ENCODE measurements around the gene AGAP1. TPM values are rescaled to one million over a fixed set of nuclear protein-coding genes. Genes with fewer than 3 reads are reported as not detected.

Gene AGAP1
- total RNA-seq, 1 donor from 2014 or later = 20.4 TPM

DNA sequence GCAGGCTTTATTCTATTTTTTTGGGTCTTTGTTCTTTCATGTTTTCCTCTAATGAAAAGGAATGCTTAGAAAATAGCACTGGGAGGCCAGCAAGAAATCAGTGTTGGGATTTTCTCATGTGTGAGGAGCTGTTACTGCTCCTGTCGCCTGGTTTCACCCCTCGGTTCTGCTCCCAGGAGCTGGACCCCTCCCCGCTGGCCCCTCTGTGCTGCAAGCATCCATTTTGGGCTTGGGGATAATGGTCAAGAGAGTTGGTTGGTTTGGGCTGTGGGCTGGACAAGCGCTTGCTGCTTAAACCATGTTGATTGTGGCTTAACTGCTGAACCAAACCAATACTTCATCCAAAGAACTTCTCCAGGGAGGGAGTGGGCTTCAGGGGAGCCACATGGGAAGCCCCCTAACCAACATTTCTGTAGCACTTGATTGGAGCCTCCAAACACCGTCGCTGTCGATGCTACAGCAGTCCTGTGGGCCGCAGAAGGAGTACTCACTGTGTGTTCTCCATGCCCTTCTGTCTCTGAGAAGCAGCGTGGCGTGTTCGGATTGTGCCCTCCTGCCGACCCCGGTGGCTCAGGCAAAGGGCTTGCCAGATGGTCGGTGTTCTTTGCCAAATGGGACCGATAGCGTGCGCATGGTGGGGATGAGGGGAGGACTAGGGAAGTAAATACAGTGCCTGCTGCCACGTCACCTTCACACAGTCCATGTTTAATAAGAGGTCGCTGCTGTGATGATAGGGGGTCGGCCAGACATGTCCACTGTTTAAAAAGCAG, 40.0 kb downstream of the AGAP1 start:
- Mint-ChIP-seq H3K36me3 (peaks cover 9% of the 10 kb centered on the region), H3K27me3 (ENCODE audit: insufficient read depth, low read depth) (peaks cover 9% of the 10 kb centered on the region), H3K9me3 (peaks cover 13% of the 10 kb centered on the region), H3K27ac (peak overlapping the region; percentile 33), H3K4me1 (peaks cover 52% of the 10 kb centered on the region), H3K4me3 (no peak overlapping the region)
- Histone ChIP-seq H3K9me3 (ENCODE audit: low read depth) (no peaks in the 10 kb centered on the region), H3F3A (ENCODE audit: low read depth) (no peaks in the 10 kb centered on the region), H3K9ac (no peak overlapping the region), H3K4me1 (peaks cover 7% of the 10 kb centered on the region), H3K4me2 (no peak overlapping the region), H3K4me3 (no peak overlapping the region), H3K27me3 (no peaks in the 10 kb centered on the region), H4K20me1 (ENCODE audit: low read depth) (peaks cover 68% of the 10 kb centered on the region), H3K79me2 (ENCODE audit: low read depth) (peaks cover 94% of the 10 kb centered on the region), H3K36me3 (no peaks in the 10 kb centered on the region), H3K27ac (no peak overlapping the region), H2AFZ (replicated peaks) (no peak overlapping the region)
- TF ChIP-seq EZH2 (IDR thresholded peaks at IDR 0.05) = no peak
- TF ChIP-seq EZH2phosphoT487 (IDR thresholded peaks at IDR 0.05) = no peak
- no peak for TF ChIP-seq CTCF (IDR thresholded peaks at IDR 0.05)
- no peak for DNase-seq (ENCODE audit: low spot score)

DNA sequence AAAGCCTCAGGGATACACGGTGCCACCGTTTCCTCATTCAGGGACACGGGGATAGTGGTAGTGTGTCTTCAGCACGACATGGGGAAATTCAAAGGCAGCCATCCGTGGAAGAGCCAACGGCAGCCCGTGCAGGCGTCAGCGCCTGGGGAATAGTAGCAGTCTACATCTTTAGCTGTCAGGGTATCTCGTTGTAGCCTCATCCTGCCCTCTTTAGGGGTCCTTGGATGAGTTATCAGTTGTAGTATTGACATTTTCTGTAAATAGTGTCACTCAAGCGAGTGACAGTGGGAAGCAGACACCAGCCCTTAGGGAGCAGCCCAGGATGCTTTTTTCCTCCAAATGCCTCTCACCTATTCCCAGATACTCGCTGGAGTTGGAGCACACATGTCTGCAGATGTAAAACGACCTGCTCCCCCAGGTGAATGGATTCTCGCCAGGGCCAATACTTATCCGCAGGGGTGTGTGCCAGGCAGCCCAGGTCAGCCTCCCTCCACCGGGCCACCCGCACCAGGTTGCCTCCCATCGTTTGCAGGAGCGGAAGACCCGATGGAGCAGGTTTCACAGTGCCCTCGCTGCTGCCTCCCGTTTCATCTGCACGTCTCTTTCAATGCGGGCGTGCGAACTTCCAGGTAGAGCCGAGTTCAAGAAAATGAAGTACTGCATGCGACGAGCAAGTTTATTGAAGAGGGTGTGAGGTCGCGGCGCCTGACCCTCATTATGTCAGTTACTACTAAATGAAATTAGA, 41.0 kb downstream of the AGAP1 start:
- H3K4me1 Mint-ChIP-seq = peaks cover 55% of the 10 kb centered on the region
- Histone ChIP-seq H3K9ac (no peak overlapping the region), H3K4me1 (peaks cover 7% of the 10 kb centered on the region), H3K27ac (no peak overlapping the region), H3K4me2 (no peak overlapping the region), H3K36me3 (no peaks in the 10 kb centered on the region), H3K4me3 (no peak overlapping the region), H3K27me3 (no peaks in the 10 kb centered on the region), H4K20me1 (ENCODE audit: low read depth) (peaks cover 79% of the 10 kb centered on the region), H3K79me2 (ENCODE audit: low read depth) (peaks cover 93% of the 10 kb centered on the region), H2AFZ (replicated peaks) (no peak overlapping the region), H3K9me3 (ENCODE audit: low read depth) (no peaks in the 10 kb centered on the region), H3F3A (ENCODE audit: low read depth) (no peaks in the 10 kb centered on the region)
- no peak overlapping the region for H3K4me3 Mint-ChIP-seq
- no peak for DNase-seq (ENCODE audit: low spot score)
- peaks cover 9% of the 10 kb centered on the region for H3K27me3 Mint-ChIP-seq (ENCODE audit: insufficient read depth, low read depth)
- TF ChIP-seq EZH2 (IDR thresholded peaks at IDR 0.05) (no peak), EZH2phosphoT487 (IDR thresholded peaks at IDR 0.05) (no peak), CTCF (IDR thresholded peaks at IDR 0.05) (no peak)
- H3K27ac Mint-ChIP-seq = peak overlapping the region; percentile 57
- peaks cover 7% of the 10 kb centered on the region for H3K9me3 Mint-ChIP-seq
- H3K36me3 Mint-ChIP-seq = peaks cover 5% of the 10 kb centered on the region

- H3K9me3 ChIP-seq (ENCODE audit: low read depth) = no peaks in the 10 kb centered on the region
- no peaks in the 10 kb centered on the region for H3K27me3 ChIP-seq
- peaks cover 7% of the 10 kb centered on the region for H3K4me1 ChIP-seq
- H3K27ac Mint-ChIP-seq = peak overlapping the region; percentile 53
- no peaks in the 10 kb centered on the region for H3F3A ChIP-seq (ENCODE audit: low read depth)
- H3K36me3 ChIP-seq = no peaks in the 10 kb centered on the region
- no peak overlapping the region for H3K4me2 ChIP-seq
- TF ChIP-seq EZH2 (IDR thresholded peaks at IDR 0.05) = no peak
- TF ChIP-seq CTCF (IDR thresholded peaks at IDR 0.05) = no peak
- TF ChIP-seq EZH2phosphoT487 (IDR thresholded peaks at IDR 0.05) = no peak
- peaks cover under 1% of the 10 kb centered on the region for H3K9me3 Mint-ChIP-seq
- peaks cover 84% of the 10 kb centered on the region for H4K20me1 ChIP-seq (ENCODE audit: low read depth)
- H3K79me2 ChIP-seq (ENCODE audit: low read depth) = peaks cover 93% of the 10 kb centered on the region
- no peak overlapping the region for H3K4me3 Mint-ChIP-seq
- peaks cover 4% of the 10 kb centered on the region for H3K27me3 Mint-ChIP-seq (ENCODE audit: insufficient read depth, low read depth)
- H3K4me3 ChIP-seq = no peak overlapping the region
- no peak overlapping the region for H3K9ac ChIP-seq
- no peak for DNase-seq (ENCODE audit: low spot score)
- H3K27ac ChIP-seq = no peak overlapping the region
- H3K36me3 Mint-ChIP-seq = peaks cover 3% of the 10 kb centered on the region
- H3K4me1 Mint-ChIP-seq = peaks cover 55% of the 10 kb centered on the region
- H2AFZ ChIP-seq (replicated peaks) = no peak overlapping the region
These were observed 41.7 kb downstream of the AGAP1 start for GRCh38 chr2:235535423-235536130.

Measured in neural progenitor cell (in vitro differentiated cells).